ENCODE results near the gene GOLPH3L. TPM values are rescaled to one million over a fixed set of nuclear protein-coding genes. Genes with fewer than 3 reads are reported as not detected.
"Not testable (repeated sequence)": the region's sequence is repeated elsewhere in the genome, so short reads cannot be mapped to it uniquely, and the experiment has no call there.

GOLPH3L gene
- total and polyA plus RNA-seq, 2 experiments from 2014 or later, result 23.5 to 29.6 TPM

GRCh38 chr1:150641126-150641815 lies 55.7 kb downstream of the GOLPH3L start:
- not testable (repeated sequence) for H4K20me1 ChIP-seq (replicated peaks; ENCODE audit: insufficient read depth); H2AFZ ChIP-seq; H3K27me3 ChIP-seq (ENCODE audit: insufficient read depth); H3K9me3 Mint-ChIP-seq; H3F3A ChIP-seq (replicated peaks; ENCODE audit: low read depth); ATAC-seq; H3K36me3 ChIP-seq (ENCODE audit: insufficient read depth); H3K9me2 ChIP-seq (ENCODE audit: insufficient read depth); H3K79me2 ChIP-seq (replicated peaks; ENCODE audit: insufficient read depth)
- Mint-ChIP-seq H3K27ac (peak overlapping the region; percentile 97), H3K4me3 (peak overlapping the region; percentile 45), H3K36me3 (ENCODE audit: low read depth) (peaks cover 20% of the 10 kb centered on the region), H3K27me3 (ENCODE audit: insufficient read depth, low read depth, poor library complexity) (peaks cover 16% of the 10 kb centered on the region), H3K4me1 (peaks cover 26% of the 10 kb centered on the region)
- peak overlapping the region; percentile 98 for H3K27ac ChIP-seq (ENCODE audit: low read depth)
- H3K4me1 ChIP-seq (ENCODE audit: insufficient read depth), result peaks cover 33% of the 10 kb centered on the region
- H3K4me3 ChIP-seq, result peak overlapping the region; percentile 23
- peak; percentile 78; the same call in 1 of the 2 replicates for TF ChIP-seq NANOG (IDR thresholded peaks at IDR 0.05; ENCODE audit: borderline replicate concordance)
- peak; percentile 63 for DNase-seq (ENCODE audit: low spot score)
- peak overlapping the region; percentile 61 for H3K4me2 ChIP-seq

DNA sequence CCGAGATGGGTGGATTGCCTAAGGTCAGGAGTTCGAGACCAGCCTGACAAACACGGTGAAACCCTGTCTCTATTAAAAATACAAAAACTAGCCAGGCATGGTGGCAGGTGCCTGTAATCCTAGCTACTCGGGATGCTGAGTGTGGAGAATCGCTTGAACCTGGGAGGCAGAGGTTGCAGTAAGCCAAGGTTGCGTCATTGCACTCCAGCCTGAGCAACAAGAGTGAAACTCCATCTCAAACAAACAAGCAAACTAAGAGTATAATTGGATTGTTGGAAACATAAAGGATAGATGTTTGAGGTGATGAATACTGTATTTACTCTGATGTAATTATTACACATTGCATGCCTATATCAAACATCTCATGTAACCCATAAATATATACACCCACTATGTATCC lies 58.5 kb downstream of the GOLPH3L start:
- Mint-ChIP-seq H3K36me3 (ENCODE audit: low read depth) (peaks cover 24% of the 10 kb centered on the region), H3K4me1 (peaks cover 53% of the 10 kb centered on the region), H3K27me3 (ENCODE audit: insufficient read depth, low read depth, poor library complexity) (peaks cover 21% of the 10 kb centered on the region)
- H3K27me3 ChIP-seq (ENCODE audit: insufficient read depth); H3K9me2 ChIP-seq (ENCODE audit: insufficient read depth); H3K4me3 Mint-ChIP-seq; H3K4me2 ChIP-seq; H3K79me2 ChIP-seq (replicated peaks; ENCODE audit: insufficient read depth); H4K20me1 ChIP-seq (replicated peaks; ENCODE audit: insufficient read depth); H2AFZ ChIP-seq; ATAC-seq; H3K36me3 ChIP-seq (ENCODE audit: insufficient read depth); H3K27ac Mint-ChIP-seq; DNase-seq (ENCODE audit: low spot score); H3K9me3 Mint-ChIP-seq; H3K4me3 ChIP-seq: not testable (repeated sequence)
- Histone ChIP-seq H3F3A (replicated peaks; ENCODE audit: low read depth) (peaks cover 14% of the 10 kb centered on the region; the same call in 1 of the 2 replicates), H3K4me1 (ENCODE audit: insufficient read depth) (peaks cover 45% of the 10 kb centered on the region), H3K27ac (ENCODE audit: low read depth) (peak overlapping the region; percentile 24)

DNA sequence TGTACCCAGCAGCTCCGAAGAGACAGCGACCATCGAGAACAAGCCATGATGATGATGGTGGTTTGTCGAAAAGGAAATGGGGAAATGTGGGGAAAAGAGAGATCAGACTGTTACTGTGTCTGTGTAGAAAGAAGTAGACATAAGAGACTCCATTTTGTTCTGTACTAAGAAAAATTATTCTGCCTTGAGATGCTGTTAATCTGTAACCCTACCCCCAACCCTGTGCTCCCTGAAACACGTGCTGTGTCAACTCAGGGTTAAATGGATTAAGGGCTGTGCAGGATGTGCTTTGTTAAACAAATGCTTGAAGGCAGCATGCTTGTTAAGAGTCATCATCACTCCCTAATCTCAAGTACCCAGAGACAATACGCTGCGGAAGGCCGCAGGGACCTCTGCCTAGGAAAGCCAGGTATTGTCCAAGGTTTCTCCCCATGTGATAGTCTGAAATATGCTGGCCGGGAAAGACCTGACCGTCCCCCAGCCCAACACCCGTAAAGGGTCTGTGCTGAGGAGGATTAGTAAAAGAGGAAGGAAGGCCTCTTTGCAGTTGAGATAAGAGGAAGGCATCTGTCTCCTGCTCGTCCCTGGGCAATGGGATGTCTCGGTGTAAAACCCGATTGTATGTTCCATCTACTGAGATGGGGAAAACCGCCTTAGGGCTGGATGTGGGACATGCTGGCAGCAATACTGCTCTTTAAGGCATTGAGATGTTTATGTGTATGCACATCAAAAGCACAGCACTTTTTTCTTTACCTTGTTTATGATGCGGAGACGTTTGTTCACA lies 61.9 kb downstream of the GOLPH3L start:
- H3K36me3 ChIP-seq (ENCODE audit: insufficient read depth); H3K27me3 ChIP-seq (ENCODE audit: insufficient read depth); H3K9me2 ChIP-seq (ENCODE audit: insufficient read depth); ATAC-seq; H3K9me3 Mint-ChIP-seq; H2AFZ ChIP-seq; H4K20me1 ChIP-seq (replicated peaks; ENCODE audit: insufficient read depth): not testable (repeated sequence)
- Histone ChIP-seq H3K4me2 (peak overlapping the region; percentile 71), H3K4me3 (peak overlapping the region; percentile 14), H3K4me1 (ENCODE audit: insufficient read depth) (peaks cover 46% of the 10 kb centered on the region), H3K27ac (ENCODE audit: low read depth) (peak overlapping the region; percentile 100), H3F3A (replicated peaks; ENCODE audit: low read depth) (peaks cover 18% of the 10 kb centered on the region; the same call in 1 of the 2 replicates), H3K79me2 (replicated peaks; ENCODE audit: insufficient read depth) (peaks cover 17% of the 10 kb centered on the region)
- Mint-ChIP-seq H3K27ac (peak overlapping the region; percentile 97), H3K27me3 (ENCODE audit: insufficient read depth, low read depth, poor library complexity) (peaks cover 14% of the 10 kb centered on the region), H3K4me3 (peak overlapping the region; percentile 46), H3K4me1 (peaks cover 63% of the 10 kb centered on the region), H3K36me3 (ENCODE audit: low read depth) (peaks cover 27% of the 10 kb centered on the region)
- peak; percentile 70 for DNase-seq (ENCODE audit: low spot score)
- 0 out of 2 replicates have a peak, but pooled peaks have one; percentile 68 for TF ChIP-seq ZNF114 (CRISPR knock-in tag; IDR thresholded peaks at IDR 0.05)
- TF ChIP-seq CREB1 (CRISPR knock-in tag; IDR thresholded peaks at IDR 0.05; ENCODE audit: low read depth), result peak; percentile 48; the same call in 1 of the 2 replicates
- TF ChIP-seq NANOG (IDR thresholded peaks at IDR 0.05; ENCODE audit: borderline replicate concordance), result peak; percentile 63; the same call in 1 of the 2 replicates

All from GM23338 (cell line).